H9 (cell line): ENCODE results near the gene P2RY12. TPM values are rescaled to one million over a fixed set of nuclear protein-coding genes. Genes with fewer than 3 reads are reported as not detected.

Source experiments
- DNase-seq: peaks from one replicate; pipeline ENCODE4 v3.0.0-alpha.2; 2017
- H2AFZ ChIP-seq: one replicate; pipeline ENCODE4 v1.6.1; 2013; ENCODE audit warnings: mild to moderate bottlenecking, low read length, control low read depth, moderate library complexity
- H2AK5ac ChIP-seq: 2 replicates; pipeline ENCODE4 v1.6.1; 2013; ENCODE audit warnings: low read length, control low read depth, mixed read lengths; ENCODE audit not compliant: insufficient read length
- H2BK120ac ChIP-seq: one replicate; pipeline ENCODE4 v1.6.1; 2013; ENCODE audit warnings: low read depth, mild to moderate bottlenecking, low read length, control low read depth, inconsistent platforms; ENCODE audit not compliant: poor library complexity, severe bottlenecking
- H2BK12ac ChIP-seq: 2 replicates; pipeline ENCODE4 v1.6.1; 2013; ENCODE audit warnings: low read length, control low read depth, mixed read lengths, low read depth; ENCODE audit not compliant: insufficient read length
- H2BK15ac ChIP-seq: 2 replicates; pipeline ENCODE4 v1.6.1; 2013; ENCODE audit warnings: low read depth, low read length, control low read depth
- H2BK20ac ChIP-seq: one replicate; pipeline ENCODE4 v1.6.1; 2013; ENCODE audit warnings: low read depth, mild to moderate bottlenecking, low read length, control low read depth, inconsistent platforms; ENCODE audit not compliant: poor library complexity, severe bottlenecking
- H2BK5ac ChIP-seq: 2 replicates; pipeline ENCODE4 v1.6.1; 2013; ENCODE audit warnings: low read length, control low read depth, mixed read lengths; ENCODE audit not compliant: insufficient read length
- H3K14ac ChIP-seq: 2 replicates; pipeline ENCODE4 v1.6.1; 2013; ENCODE audit warnings: low read length, control low read depth; ENCODE audit not compliant: insufficient read depth
- H3K18ac ChIP-seq: 2 replicates; pipeline ENCODE4 v1.6.1; 2013; ENCODE audit warnings: low read depth, mild to moderate bottlenecking, mixed read lengths, low read length, control low read depth; ENCODE audit not compliant: insufficient read length
- H3K23ac ChIP-seq: 2 replicates; pipeline ENCODE4 v1.6.1; 2013; ENCODE audit warnings: low read length, control low read depth, mixed read lengths, low read depth; ENCODE audit not compliant: insufficient read length
- H3K23me2 ChIP-seq: 2 replicates; pipeline ENCODE4 v1.6.1; 2013; ENCODE audit warnings: low read depth, mild to moderate bottlenecking, mixed read lengths, low read length, control low read depth; ENCODE audit not compliant: insufficient read length, poor library complexity, severe bottlenecking
- H3K27ac ChIP-seq: 2 replicates; pipeline ENCODE4 v1.5.1; 2013; ENCODE audit warnings: low read length, control low read depth, mixed read lengths, low read depth; ENCODE audit not compliant: insufficient read length
- H3K27me3 ChIP-seq: 2 replicates; pipeline ENCODE4 v1.6.1; 2013; ENCODE audit warnings: low read length, control low read depth, inconsistent platforms; ENCODE audit not compliant: insufficient read depth
- H3K4ac ChIP-seq: 2 replicates; pipeline ENCODE4 v1.6.1; 2013; ENCODE audit warnings: low read depth, mild to moderate bottlenecking, control low read depth, inconsistent platforms, low read length, moderate library complexity
- H3K4me1 ChIP-seq: 2 replicates; pipeline ENCODE4 v1.6.1; 2013; ENCODE audit warnings: low read length, control low read depth, inconsistent platforms; ENCODE audit not compliant: insufficient read depth
- H3K4me2 ChIP-seq: 2 replicates; pipeline ENCODE4 v1.6.1; 2013; ENCODE audit warnings: low read length, control low read depth, mixed read lengths; ENCODE audit not compliant: insufficient read length, insufficient read depth
- H3K56ac ChIP-seq: 2 replicates; pipeline ENCODE4 v1.6.1; 2013; ENCODE audit warnings: low read depth, mild to moderate bottlenecking, mixed read lengths, low read length, control low read depth; ENCODE audit not compliant: insufficient read length
- H3K79me1 ChIP-seq: 2 replicates; pipeline ENCODE4 v1.6.1; 2013; ENCODE audit warnings: low read depth, mild to moderate bottlenecking, moderate library complexity, low read length, control low read depth, inconsistent platforms; ENCODE audit not compliant: insufficient read depth, poor library complexity, severe bottlenecking
- H3K79me2 ChIP-seq: 2 replicates; pipeline ENCODE4 v1.6.1; 2013; ENCODE audit warnings: low read length, control low read depth, inconsistent platforms; ENCODE audit not compliant: insufficient read depth
- H3K9ac ChIP-seq: 2 replicates; pipeline ENCODE4 v1.6.1; 2013; ENCODE audit warnings: low read length, control low read depth, mixed read lengths; ENCODE audit not compliant: insufficient read length; ENCODE audit errors: extremely low read depth
- H3K9me3 ChIP-seq: one replicate; pipeline ENCODE4 v1.6.1; 2013; ENCODE audit warnings: low read depth, low read length, inconsistent platforms; ENCODE audit not compliant: control insufficient read depth
- H3T11ph ChIP-seq: one replicate; pipeline ENCODE4 v1.6.1; 2013; ENCODE audit warnings: mild to moderate bottlenecking, low read length, control low read depth, inconsistent platforms
- H4K20me1 ChIP-seq: one replicate; pipeline ENCODE4 v1.6.1; 2013; ENCODE audit not compliant: control insufficient read depth, insufficient read length, insufficient read depth
- H4K5ac ChIP-seq: 2 replicates; pipeline ENCODE4 v1.6.1; 2013; ENCODE audit warnings: low read depth, mild to moderate bottlenecking, mixed read lengths, low read length, control low read depth; ENCODE audit not compliant: insufficient read length
- H4K8ac ChIP-seq: replicated peaks from 2 replicates; pipeline ENCODE4 v1.6.1; 2013; ENCODE audit warnings: low read length, control low read depth, mixed read lengths, low read depth; ENCODE audit not compliant: insufficient read length
- H4K91ac ChIP-seq: 2 replicates; pipeline ENCODE4 v1.6.1; 2013; ENCODE audit warnings: low read depth, mild to moderate bottlenecking, moderate library complexity, mixed read lengths, low read length, control low read depth; ENCODE audit not compliant: insufficient read length
- H3K27ac Mint-ChIP-seq, 3 experiments: 2 replicates in 2 of 3; 3 replicates in 1 of 3; pipeline ENCODE4 v1.8.0; 2020 to 2021; ENCODE audit warnings: mixed read lengths in 3 of 3, mild to moderate bottlenecking in 1 of 3, moderate library complexity in 1 of 3
- H3K27me3 Mint-ChIP-seq: 2 replicates; pipeline ENCODE4 v1.8.0; 2021; ENCODE audit warnings: low read depth, mild to moderate bottlenecking, moderate library complexity, mixed read lengths
- H3K36me3 Mint-ChIP-seq, 3 experiments: 2 replicates in 2 of 3; 3 replicates in 1 of 3; pipeline ENCODE4 v1.8.0; 2020 to 2021; ENCODE audit warnings: low read depth in 3 of 3, mixed read lengths in 3 of 3; ENCODE audit not compliant: insufficient read depth in 1 of 3
- H3K4me1 Mint-ChIP-seq, 2 experiments: 2 replicates each; pipeline ENCODE4 v1.8.0; 2020; ENCODE audit warnings: mixed read lengths in 2 of 2
- H3K4me3 Mint-ChIP-seq, 2 experiments: 2 replicates in 1 of 2; 3 replicates in 1 of 2; pipeline ENCODE4 v1.8.0; 2020 to 2021; ENCODE audit warnings: mild to moderate bottlenecking in 2 of 2, mixed read lengths in 2 of 2, moderate library complexity in 1 of 2
- H3K9me3 Mint-ChIP-seq, 2 experiments: 2 replicates in 1 of 2; 3 replicates in 1 of 2; pipeline ENCODE4 v1.8.0; 2020; ENCODE audit warnings: mild to moderate bottlenecking in 2 of 2, mixed read lengths in 2 of 2, moderate library complexity in 1 of 2
- CTCF ChIP-seq: fragments of 200-600 bp; sonication (generic); conservative IDR thresholded peaks from 3 replicates; pipeline ENCODE4 v1.8.0; 2021; ENCODE audit warnings: antibody characterized with exemption, mild to moderate bottlenecking
- total RNA-seq: library from RNA; stranded (reverse); gene quantifications from 2 replicates; pipeline ENCODE4 v1.2.1, GENCODE V29; 2021

P2RY12 gene
- total RNA-seq, 1 experiment from 2014 or later = not detected

- Histone ChIP-seq H3K23me2 (no peaks in the 10 kb centered on the region), H4K5ac (no peak overlapping the region), H2AK5ac (no peak overlapping the region), H2BK120ac (no peak overlapping the region), H3K4me2 (no peak overlapping the region), H3K27me3 (no peaks in the 10 kb centered on the region; the same call in 1 of the 2 replicates), H2BK12ac (no peak overlapping the region), H3K79me2 (no peaks in the 10 kb centered on the region), H3K27ac (no peak overlapping the region), H3K9ac (no peak overlapping the region), H3K14ac (no peak overlapping the region), H2BK20ac (no peak overlapping the region), H2BK15ac (no peak overlapping the region), H3T11ph (no peak overlapping the region), H3K23ac (no peak overlapping the region), H2BK5ac (no peak overlapping the region), H3K4me1 (peaks cover 11% of the 10 kb centered on the region; the same call in 1 of the 2 replicates), H4K8ac (no peak overlapping the region), H3K56ac (no peak overlapping the region), H3K79me1 (no peaks in the 10 kb centered on the region), H2AFZ (no peak overlapping the region), H3K4ac (no peak overlapping the region), H3K18ac (no peak overlapping the region), H4K91ac (no peak overlapping the region), H4K20me1 (no peaks in the 10 kb centered on the region), H3K9me3 (no peaks in the 10 kb centered on the region)
- H3K27ac Mint-ChIP-seq = peak overlapping the region in 1 of 3 experiments; percentile 33; a peak in 2 of 7 replicates
- no peaks in the 10 kb centered on the region; the same call in none of the 2 replicates for H3K27me3 Mint-ChIP-seq
- H3K4me1 Mint-ChIP-seq = peaks cover 27 to 29% of the 10 kb centered on the region in 2 experiments
- peaks cover 0 to 5% of the 10 kb centered on the region in 2 experiments; a peak in 3 of 5 replicates for H3K9me3 Mint-ChIP-seq
- no peak overlapping the region for H3K4me3 Mint-ChIP-seq
- peak; percentile 1 for TF ChIP-seq CTCF
- DNase-seq = no peak
- H3K36me3 Mint-ChIP-seq = peaks cover 10 to 21% (median 10%) of the 10 kb centered on the region in 3 experiments
Observed at GRCh38 chr3:151426341-151426657, 41.7 kb upstream of the P2RY12 start.
